T-helper 9 cell (primary cell): ENCODE measurements around the gene CASD1.

ENCODE experiments used
- DNase-seq: peaks from one replicate; pipeline ENCODE4 v3.0.0-alpha.2; 2020
- total RNA-seq, 2 donors: gene quantifications; one replicate each; lab custom pipeline; 2026; lab: John Stamatoyannopoulos, UW

The CASD1 gene
- total RNA-seq = 33.5 to 53.9 reads per million in 2 donors

DNA sequence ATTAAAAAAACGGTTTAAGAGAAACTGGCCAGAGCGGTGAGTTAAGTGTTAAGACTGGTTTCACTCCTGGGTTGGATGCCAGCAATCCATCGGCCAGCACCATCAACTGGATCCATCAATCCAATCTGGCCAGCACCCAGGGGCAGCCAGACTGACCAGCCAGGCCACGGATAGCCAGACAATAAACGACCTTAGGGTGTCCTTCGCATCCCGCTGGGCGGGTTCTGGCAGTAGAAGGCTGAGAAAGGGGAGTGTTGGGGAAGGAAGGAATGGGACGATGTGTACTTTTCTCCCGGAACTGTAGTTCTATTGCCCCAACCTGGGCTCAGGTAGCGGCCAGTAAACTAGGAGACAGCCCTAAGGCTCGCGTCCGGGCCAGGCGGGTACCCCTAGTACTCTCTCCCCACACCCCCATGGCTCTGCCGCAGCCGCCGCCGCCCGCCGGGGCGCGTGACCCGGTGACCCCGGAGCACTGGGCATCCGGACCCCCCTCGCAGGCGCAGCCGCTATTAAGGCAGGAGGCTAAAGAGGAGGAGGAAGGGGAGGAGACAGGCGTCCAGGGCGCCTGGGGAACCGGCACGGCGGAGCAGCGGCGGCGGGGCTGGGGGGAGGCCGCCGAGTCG is at the start of gene CASD1:
Gene CASD1 (plus strand): TSS at position 546 of the 623 bp plus-strand sequence. CDS start 276 bp downstream, outside the sequence.
- peak; percentile 46 for DNase-seq

DNA sequence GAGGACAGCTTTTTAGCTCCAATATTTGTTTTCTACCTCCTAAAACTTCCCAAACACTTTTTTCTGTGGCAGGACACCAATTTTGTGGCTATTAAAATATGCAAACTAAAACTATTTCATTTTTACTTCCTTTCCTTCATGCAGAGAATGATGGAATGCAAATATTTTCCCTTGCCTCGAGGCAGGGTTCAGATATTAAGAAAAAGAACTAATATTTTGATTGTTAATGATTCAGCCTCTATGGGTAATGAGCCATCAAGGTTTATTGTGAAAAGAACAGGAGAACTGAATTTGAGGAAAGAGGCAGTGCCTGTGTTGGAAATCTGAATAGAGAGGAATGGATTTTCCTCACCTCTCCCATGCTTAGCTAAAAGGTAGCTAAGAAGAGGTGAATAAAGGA is 43.1 kb upstream of the CASD1 start:
- DNase-seq = no peak

DNA sequence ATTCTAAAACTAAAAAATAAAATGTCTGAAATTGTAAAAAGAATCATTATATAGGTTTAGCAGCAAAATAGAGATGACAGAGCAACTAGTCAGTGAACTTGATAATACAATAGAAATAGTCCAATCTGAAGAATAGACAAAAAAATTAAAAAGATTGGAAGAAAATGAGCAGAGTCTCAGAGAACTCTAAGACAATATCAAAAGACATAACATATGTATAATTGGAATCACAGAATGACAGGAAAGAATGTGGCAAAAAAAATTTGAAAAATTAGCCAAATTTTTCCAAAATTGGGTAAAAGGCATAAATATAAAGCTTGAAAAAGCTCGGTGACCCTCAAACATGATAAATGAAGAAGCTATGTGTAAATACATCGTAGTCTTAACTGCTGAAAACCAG is 38.0 kb upstream of the CASD1 start:
- no peak for DNase-seq

DNA sequence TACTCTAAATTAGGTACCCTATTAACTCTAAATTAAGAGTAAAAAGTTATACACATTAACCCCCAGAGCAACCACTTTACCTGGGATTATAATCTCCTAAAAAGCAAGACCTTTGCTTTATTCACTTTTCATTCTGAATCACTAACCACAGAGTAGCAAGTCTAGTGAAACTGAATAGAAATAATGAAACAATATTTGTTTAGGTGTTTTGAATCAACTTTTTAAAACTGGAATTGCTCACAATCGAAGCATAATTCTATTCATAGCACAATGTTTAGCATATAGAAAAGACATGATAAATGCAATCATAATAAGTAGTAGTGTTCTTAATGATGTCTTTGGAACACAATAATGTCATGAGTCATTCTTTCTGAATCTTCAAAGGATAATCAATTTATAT is 37.0 kb upstream of the CASD1 start:
- DNase-seq = no peak

DNA sequence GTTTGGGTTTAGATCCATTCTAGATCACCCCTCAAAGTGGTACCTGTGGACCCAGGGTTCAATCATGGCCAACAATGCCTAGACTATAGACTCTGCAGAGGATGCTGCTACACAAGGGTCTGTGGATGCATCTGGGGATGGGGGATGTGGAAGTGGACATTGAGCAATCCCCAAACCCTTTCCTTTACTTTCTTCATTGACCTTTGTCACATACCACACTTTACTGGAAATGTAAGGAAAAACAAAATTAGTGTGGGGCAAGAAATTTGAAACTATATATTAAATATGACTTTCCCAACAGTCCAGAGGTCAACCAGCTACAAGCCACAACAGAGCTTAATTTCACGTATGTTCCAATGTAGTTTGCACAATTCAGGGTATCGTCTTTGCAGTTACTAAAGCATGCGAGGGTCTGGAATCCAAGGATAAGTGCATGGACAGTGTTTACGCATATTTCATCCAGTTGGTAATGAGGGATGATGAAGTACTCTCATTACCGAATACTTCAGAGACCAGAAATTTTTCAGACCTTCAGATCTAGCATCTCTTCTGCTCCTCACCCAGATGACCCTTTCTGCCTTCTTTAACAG is 33.3 kb upstream of the CASD1 start:
- no peak for DNase-seq

DNA sequence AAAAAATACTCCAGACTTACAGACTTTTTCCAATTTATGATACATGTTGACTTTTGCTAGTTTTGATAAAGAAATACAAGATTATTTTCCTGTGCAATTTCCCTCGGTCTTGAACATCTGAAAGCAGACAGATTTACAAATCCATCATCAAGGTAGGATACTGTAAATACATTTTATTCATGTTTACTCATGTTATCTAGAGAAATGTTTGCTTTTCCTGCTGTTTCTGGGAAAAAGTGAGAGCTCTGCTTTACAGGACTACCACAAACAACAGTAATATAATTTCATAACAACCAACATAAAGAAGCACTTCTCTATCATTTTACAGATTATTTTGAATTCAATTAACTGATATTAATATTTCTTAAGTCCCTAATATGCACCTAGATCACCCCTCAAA is 31.7 kb upstream of the CASD1 start:
- no peak for DNase-seq

DNA sequence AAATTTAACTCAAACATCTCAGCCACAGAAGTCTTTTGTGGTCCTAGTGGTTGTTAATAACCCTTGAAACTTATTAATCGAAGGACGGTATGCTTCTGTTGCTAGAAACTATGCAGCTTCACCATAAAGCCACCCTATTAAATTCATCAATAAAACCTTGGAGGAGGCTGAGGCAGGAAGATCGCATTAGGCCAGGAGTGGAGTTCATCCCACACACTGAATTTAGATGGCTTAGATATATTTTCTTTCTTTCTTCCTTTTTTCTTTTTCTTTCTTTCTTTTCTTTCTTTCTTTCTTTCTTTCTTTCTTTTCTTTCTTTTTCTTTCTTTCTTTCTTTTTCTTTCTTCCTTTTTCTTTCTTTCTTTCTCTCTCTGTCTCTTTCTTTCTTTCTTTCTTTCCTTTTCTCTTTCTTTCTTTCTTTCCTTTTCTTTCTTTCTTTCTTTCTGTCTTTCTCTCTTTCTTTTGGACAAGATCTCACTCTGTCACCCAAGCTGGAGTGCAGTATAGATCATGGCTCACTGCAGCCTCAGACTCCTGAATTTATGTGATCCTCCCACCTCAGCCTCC is 30.9 kb upstream of the CASD1 start:
- no peak for DNase-seq

DNA sequence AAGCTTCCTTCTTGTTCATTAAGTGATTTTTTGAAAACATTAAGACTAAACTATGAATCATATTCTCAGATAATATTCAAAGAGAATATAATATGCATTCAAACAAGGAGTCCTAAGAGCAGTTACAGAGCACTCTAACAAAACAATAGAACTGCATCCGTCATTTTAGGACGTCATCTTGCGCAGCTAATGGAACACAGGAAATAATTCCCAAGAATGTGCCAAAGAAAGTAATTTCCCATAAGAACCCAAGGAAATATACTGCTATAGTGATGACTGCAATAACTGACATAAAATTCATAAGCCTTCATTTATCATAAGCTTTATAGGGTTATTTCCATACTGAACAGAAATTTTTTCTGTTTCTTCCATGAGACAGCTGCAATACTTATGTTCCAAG is 28.3 kb upstream of the CASD1 start:
- DNase-seq = no peak

DNA sequence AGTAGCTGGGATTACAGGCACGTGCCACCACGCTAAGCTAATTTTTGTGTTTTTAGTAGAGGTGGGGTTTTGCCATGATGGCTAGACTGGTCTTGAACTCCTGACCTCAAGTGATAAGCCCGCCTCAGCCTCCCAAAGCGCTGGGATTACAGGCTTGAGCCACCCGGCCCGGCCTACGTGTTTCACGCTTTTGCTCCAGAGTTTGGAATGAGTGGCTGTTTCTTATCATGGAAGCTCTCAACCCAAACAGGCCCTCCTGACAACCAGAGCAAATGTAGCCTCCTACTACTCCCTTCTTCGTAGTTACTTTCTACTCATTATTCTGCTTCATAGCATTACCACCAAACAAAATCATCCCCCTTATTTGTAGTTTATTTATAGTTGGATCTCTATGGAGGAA is 26.8 kb upstream of the CASD1 start:
- DNase-seq = no peak

DNA sequence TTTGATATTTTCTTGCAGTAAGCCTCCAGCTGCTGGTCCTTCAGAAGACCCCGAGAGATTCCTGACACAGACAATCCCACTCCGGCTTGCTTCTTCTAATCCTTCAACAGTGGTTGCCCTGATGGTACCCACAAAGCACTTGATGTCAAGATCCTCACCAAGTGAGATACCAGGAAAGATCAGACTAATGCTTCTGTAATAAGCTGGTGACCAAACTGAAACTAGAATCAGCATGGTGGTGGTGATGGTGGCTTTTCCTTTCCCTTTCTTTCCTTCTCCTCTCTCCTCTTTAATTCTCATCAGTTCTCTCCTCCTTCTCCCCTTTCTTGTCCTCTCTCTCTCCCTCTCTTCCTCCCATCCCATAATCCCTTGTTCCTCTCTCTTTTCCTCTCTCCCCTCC is 25.8 kb upstream of the CASD1 start:
- no peak for DNase-seq

DNA sequence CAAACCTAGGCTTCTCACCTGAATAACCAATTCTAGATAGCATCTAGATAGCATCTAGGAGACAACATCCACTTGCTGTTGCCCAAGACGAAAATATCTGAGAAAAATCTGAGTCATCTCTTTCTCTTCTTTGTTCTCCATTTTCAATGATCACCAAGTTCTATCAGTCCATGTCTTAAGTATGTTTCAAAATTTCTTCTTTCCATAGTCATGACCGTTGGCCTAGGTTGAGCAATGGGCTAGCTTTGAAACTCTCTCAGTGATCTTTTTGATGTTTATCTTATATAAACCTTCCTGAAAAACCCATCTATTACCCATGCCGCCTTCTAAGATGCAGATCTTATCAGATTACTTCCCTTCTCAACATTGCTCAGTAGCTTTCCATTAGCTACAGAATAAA is 23.4 kb upstream of the CASD1 start:
- no peak for DNase-seq

DNA sequence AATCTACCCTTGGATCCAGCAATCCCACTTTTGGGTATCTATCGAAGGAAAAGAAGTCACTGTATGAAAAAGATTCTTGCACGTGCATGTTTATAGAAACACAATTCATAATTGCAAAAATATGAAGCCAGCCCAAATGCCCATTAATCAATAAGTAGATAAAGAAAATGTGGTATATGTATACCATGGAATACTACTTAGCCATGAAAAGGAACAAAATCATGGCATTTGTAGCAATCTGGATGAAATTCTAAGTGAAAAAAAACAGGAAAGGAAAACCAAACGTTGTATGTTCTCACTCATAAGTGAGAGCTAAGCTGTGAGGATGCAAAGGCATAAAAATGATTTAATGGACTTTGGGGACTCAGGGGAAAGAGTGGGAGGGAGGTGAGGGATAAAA is 18.2 kb upstream of the CASD1 start:
- no peak for DNase-seq

DNA sequence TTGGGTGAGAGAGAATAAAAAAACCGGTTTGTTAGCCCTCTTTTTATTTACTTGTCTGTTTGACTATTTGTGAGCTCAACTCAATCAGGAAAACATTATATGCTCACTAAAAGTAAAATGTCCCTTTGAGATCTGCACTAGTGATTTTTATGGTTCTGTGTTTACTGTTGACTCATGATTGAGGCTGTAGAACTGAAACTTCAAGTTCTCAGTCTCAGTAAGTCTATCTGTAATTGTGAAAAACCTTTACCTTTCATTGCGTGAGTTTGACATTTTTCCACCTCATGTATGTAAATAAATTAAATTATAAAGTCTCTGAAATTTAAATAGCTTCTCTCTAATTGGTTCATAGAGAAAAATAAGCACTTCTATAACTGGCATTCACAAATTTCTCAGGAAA is 17.0 kb upstream of the CASD1 start:
- no peak for DNase-seq

DNA sequence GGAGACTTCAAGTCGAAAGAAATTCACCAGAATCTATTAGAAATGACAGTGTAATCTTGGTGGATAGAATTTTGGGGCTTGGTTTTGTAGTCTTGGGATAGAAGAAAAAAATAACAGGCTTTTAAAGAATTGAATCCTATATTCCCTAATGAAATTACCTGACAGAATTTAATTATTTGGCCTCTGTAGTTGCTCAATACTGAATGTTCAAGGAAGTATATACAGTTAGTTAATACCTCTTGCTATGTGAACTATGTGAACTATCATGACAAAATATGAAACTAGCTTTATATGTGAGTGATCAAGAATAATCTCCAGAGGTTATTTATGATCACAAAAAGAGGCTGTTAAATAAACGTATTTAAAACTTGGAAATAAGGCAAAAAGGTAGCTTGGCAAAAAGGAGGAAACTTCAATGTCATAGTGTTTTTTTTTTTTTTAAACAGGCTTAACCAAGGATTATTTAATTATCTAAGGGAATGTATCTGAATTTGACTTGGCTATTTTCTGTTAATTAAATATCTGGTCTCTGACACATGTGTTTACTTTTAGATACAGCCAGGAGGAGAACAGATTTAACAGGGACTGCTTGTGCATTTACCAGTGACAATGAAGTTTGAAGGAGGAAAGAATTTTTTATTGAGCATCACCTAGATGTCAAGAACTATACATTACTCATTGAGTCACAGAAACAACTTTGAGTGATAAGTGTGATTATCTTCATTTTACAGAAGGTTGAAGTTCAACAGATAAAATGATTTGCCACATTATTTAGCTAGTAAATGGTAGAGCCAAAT is 11.5 kb upstream of the CASD1 start:
- DNase-seq = no peak

DNA sequence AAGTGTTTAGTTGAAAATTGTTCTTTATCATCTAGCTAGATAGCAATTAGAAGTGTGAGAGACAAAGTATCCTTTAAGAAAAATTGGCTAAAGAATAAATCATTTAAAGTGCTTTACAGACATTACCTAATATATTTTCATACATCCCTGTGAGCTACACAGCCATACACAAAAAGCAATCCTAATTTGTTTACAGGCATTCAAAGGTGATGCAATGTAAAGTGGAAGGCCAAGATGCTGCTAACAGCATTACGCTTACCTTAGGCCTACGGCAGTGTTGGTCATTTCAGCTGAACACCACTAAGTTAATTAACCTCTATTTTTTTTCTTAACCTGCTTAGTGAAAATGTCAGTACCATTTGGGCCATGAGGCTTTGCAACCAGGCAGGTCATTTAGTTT is 10.7 kb upstream of the CASD1 start:
- DNase-seq = no peak

DNA sequence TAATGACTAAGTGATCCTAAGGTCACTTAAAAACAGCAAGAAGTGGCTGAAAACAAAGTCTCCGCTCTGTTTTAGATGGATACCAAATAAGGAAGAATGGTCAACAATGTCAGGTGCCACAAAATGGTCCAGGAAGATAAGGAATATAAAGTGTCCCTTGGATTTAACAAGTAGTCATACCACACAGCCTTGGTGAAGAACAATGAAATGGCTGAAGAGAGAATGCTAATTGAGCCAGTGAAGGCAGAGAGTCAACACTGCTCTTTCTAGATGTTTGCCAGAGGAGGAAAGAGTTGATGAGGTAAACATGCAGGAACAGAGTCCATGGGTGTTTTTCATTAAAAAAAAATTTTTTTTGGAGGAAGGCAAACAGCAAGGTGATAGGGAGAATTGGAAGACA is 2.1 kb upstream of the CASD1 start:
- DNase-seq = no peak

DNA sequence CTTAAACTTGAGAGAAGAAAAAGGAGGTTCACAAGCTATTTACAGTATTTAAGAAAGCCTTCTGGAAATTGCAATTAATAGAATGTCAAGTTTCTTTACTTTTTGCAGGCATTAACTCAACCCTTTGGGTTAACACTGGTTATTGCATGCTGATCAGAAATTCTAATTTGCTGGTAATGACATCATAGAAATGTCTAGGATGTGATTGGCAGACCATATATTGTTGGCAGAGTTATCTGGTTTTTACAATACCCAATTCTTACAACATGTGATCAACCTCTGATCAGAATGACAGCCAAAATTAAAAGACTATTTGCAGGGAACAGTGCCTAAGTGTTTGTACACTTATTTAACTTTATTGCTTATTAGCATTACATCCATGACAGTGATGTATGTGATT is 1.6 kb upstream of the CASD1 start:
- no peak for DNase-seq

DNA sequence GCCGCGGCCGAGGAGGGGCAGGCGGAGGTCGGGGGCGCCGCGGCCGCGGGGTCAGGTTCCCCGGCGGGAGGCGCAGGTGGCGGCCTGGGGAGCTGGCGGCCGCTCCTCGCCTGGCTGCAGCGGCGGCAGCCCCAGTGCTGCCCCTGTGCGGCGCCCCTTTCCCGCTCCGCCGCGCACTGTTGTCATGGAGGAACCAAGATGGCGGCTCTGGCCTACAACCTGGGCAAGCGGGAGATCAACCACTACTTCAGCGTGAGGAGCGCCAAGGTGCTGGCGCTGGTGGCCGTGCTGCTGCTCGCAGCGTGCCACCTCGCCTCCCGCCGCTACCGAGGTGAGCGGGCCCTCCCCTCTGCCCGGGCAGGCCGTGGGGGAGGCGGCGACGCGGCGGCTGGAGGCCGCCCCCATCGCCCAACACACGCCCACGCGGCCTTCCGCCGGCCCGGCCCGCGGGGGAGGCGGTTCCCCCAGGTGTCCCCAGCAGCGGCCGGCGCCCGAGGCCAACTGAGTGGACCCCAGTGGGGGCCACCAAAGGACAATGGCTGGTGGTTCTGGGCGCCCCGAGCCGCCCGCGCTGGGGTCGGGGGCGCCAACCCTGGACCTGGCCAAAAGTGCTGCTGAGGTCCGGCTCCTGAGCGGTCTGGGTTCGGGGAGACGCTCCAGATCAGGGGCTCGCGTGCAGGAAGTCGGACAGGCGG is 425 bp downstream of the CASD1 start:
- peak; percentile 49 for DNase-seq

DNA sequence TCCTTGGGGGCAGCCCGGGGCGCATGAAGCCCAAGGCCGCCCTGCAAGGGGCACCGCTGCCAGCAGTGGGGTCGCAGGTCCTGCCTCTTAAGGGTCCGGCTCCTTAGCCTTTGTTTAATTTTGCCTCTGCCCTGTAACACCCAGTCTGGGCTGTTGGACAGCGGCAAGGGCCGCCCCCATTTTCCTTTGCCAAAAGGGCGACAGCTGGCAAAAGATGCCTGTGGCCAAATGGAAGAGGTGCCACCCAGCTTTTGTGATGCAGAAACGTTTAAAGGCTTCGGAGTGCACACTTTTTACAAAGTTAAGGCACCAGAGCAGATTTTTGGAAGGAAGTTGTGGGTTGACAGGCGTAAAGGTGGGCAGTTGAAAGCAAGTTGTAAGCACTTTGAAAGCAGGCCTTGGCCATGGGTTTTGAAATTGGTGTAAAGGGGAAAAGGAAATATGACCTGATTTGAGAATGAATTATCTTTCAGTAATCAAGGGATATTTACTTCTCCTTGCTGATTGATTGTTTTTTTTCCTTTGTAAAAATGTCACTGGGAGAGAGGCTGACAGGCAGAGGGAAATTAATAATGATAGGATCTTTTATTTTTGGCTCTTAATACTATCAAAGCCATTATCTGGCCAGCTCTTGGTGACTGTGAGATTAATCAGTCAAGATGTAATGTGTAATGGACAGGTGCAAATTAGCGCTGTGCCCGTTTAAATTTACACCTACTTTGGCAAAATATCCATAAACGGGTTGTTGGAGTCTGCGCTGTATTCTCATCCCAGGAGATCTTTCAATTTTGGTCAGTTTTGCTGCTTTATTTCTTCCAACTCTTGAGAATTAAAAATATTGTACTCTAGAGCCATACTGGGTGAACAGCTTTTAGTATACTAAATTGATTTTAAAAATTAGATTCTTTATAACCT is 1.2 kb downstream of the CASD1 start:
- DNase-seq = peak; percentile 3

DNA sequence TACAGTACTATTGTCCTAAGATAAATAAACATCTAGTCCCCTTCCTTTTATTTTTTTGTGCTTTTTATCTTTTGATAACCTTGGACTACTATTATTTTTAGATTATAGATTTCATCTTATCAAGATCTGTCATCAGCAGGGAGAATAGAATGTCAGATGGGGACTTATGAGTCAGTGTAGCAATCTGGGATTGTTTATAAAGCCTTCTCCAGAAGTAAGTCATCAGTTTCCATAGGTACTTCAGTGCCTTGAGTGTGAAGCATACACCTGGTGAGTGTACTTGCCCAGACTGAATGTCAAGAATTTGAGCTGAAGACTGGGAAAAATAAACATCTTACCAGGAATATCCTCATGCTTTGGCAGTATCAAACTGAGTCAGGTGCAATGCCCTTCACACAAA is 2.1 kb downstream of the CASD1 start:
- DNase-seq = no peak

DNA sequence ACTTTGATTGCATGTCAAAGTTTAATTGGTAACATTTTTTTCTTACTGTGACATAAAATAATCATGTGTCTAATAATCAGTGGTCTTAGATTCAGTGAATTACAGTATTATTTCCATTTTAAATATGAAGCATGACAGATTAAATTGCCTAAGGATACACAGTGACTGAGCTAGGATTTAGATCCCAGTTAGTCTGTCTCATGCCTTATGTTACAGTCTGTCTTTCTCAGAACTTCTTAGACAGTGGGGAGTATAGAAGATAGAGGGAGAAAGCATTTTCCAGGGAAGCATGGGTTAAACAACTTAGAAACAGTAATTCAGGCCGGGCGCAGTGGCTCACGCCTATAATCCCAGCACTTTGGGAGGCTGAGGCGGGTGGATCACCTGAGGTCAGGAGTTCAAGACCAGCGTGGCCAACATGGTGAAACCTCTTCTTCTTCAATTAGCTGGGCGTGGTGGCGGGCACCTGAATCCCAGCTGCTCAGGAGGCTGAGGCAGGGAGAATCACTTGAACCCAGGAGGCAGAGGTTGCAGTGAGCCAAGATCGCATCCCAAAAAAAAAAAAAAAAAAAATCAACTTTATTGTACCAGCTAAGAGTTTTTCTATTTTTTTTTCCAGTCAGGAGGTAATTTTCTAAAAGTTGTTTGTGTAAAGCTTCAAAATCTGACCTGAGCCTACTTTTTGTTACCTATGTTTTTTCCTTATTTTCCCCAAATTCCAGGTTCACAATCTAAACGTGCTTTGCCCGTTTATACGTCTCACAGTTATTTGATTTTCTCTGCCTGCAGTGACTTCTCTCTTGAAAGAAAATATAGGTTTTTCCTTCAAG is 3.3 kb downstream of the CASD1 start:
- no peak for DNase-seq
